A549 (cell line): ENCODE data around the gene TNS3. TPM values are rescaled to one million over a fixed set of nuclear protein-coding genes. Genes with fewer than 3 reads are reported as not detected.

Experiments
- ATAC-seq, 2 experiments: fragments of 200-7000 bp in 1 of 2; fragments of >200 bp in 1 of 2; cut with Nextera tagmentation in 1 of 2; cut with Tn5 transposase in 1 of 2; 3 replicates each; pipeline versions ENCODE4 v1.8.0 to v1.9.1; 2018 to 2020; ENCODE audit warnings: mild to moderate bottlenecking in 1 of 2, moderate library complexity in 1 of 2
- CTCF ChIA-PET: fragments of 300-600 bp; sonication (Branson Sonifier 250); formaldehyde crosslinking; extraction: SDS; loops from one replicate; lab custom pipeline; 2021; ENCODE audit warnings: antibody characterized with exemption, inconsistent platforms; lab: Yijun Ruan, JAX
- POLR2A ChIA-PET: fragments of 350-600 bp; formaldehyde crosslinking; extraction: SDS; loops from one replicate; lab custom pipeline; 2021; ENCODE audit warnings: antibody characterized with exemption, inconsistent platforms; lab: Yijun Ruan, JAX
- DNase-seq, 2 experiments: peaks; one replicate each; pipeline versions ENCODE4 v3.0.0 to v3.0.0-alpha.2; 2011 to 2016; ENCODE audit warnings: low read depth in 1 of 2, low spot score in 1 of 2
- FAIRE-seq: peaks from 2 replicates; lab custom pipeline; 2011; peaks lifted over from hg19 to GRCh38; lab: Jason Lieb, UNC
- H3K27ac ChIP-seq, 2 experiments: fragments of >200 bp; sonication (Bioruptor Twin); formaldehyde crosslinking; 3 replicates each; pipeline ENCODE4 v1.5.1; 2016 to 2017
- H3K4me1 ChIP-seq: fragments of >200 bp; sonication (Bioruptor Twin); formaldehyde crosslinking; 3 replicates; pipeline ENCODE4 v1.6.1; 2016
- H3K4me2 ChIP-seq: fragments of >200 bp; sonication (Bioruptor Twin); formaldehyde crosslinking; 3 replicates; pipeline ENCODE4 v1.6.1; 2016
- H3K4me3 ChIP-seq: fragments of >200 bp; sonication (Bioruptor Twin); formaldehyde crosslinking; 3 replicates; pipeline ENCODE4 v1.5.1; 2016
- H3K9me3 ChIP-seq: fragments of >200 bp; sonication (Bioruptor Twin); formaldehyde crosslinking; 3 replicates; pipeline ENCODE4 v1.6.1; 2016
- BCL3 ChIP-seq: fragments of >200 bp; sonication (Bioruptor Twin); formaldehyde crosslinking; IDR thresholded peaks from 3 replicates; pipeline ENCODE4 v1.6.1; 2016
- CHD4 ChIP-seq: fragments of 200-600 bp; sonication (generic); IDR thresholded peaks from 2 replicates; pipeline ENCODE4 v1.6.1; 2016; ENCODE audit warnings: antibody characterized with exemption, mild to moderate bottlenecking, borderline replicate concordance
- CTCF ChIP-seq: fragments of >200 bp; sonication (Bioruptor Twin); formaldehyde crosslinking; IDR thresholded peaks from 3 replicates; pipeline ENCODE4 v1.5.1; 2016
- FOSB ChIP-seq: fragments of 250-450 bp; sonication (Bioruptor Pico); IDR thresholded peaks from 2 replicates; pipeline ENCODE4 v1.5.0; 2020; ENCODE audit warnings: mild to moderate bottlenecking, moderate library complexity
- HEYL ChIP-seq: fragments of 250-450 bp; sonication (Bioruptor Pico); IDR thresholded peaks from 2 replicates; pipeline ENCODE4 v1.8.0; 2021; ENCODE audit warnings: mild to moderate bottlenecking, moderate library complexity
- HMGXB4 ChIP-seq: fragments of 250-450 bp; sonication (Bioruptor Pico); IDR thresholded peaks from 2 replicates; pipeline ENCODE4 v1.5.0; 2021; ENCODE audit warnings: mild to moderate bottlenecking, moderate library complexity, borderline replicate concordance
- HOXB5 ChIP-seq: fragments of 250-450 bp; sonication (Bioruptor Pico); IDR thresholded peaks from 2 replicates; pipeline ENCODE4 v1.5.0; 2020; ENCODE audit warnings: mild to moderate bottlenecking, moderate library complexity
- MAX ChIP-seq: IDR thresholded peaks from 2 replicates; pipeline ENCODE4 v1.6.1; 2012
- MYC ChIP-seq: IDR thresholded peaks from 2 replicates; pipeline ENCODE4 v1.6.1; 2012; ENCODE audit warnings: mild to moderate bottlenecking, inconsistent platforms, low read length, improper control_type of control experiment, borderline replicate concordance
- NR3C1 ChIP-seq: fragments of >200 bp; sonication (Bioruptor Twin); formaldehyde crosslinking; IDR thresholded peaks from 3 replicates; pipeline ENCODE4 v1.6.1; 2017
- PBX3 ChIP-seq: IDR thresholded peaks from 2 replicates; pipeline ENCODE4 v1.6.1; 2012
- PHF8 ChIP-seq: fragments of 200-600 bp; sonication (generic); IDR thresholded peaks from 2 replicates; pipeline ENCODE4 v1.6.1; 2016; ENCODE audit warnings: low read depth, mild to moderate bottlenecking, antibody characterized with exemption, moderate library complexity, borderline replicate concordance
- POLR2A ChIP-seq: IDR thresholded peaks from 2 replicates; pipeline ENCODE4 v1.6.1; 2012; ENCODE audit warnings: mild to moderate bottlenecking, low read length
- REST ChIP-seq: fragments of 200-600 bp; sonication (generic); IDR thresholded peaks from 2 replicates; pipeline ENCODE4 v1.6.1; 2016; ENCODE audit warnings: antibody characterized with exemption, mild to moderate bottlenecking, moderate library complexity
- SMC3 ChIP-seq: fragments of >200 bp; sonication (Bioruptor Twin); formaldehyde crosslinking; IDR thresholded peaks from 3 replicates; pipeline ENCODE4 v1.6.1; 2018; ENCODE audit warnings: inconsistent platforms
- TP53 ChIP-seq: fragments of 250-450 bp; sonication (Bioruptor Pico); IDR thresholded peaks from 2 replicates; pipeline ENCODE4 v1.5.0; 2021; ENCODE audit warnings: mild to moderate bottlenecking, moderate library complexity
- ZFP36 ChIP-seq: fragments of 450-650 bp; IDR thresholded peaks from 2 replicates; pipeline ENCODE4 v1.6.1; 2014; ENCODE audit warnings: borderline replicate concordance; ENCODE audit not compliant: partially characterized antibody
- WGBS: methylation state at CpG from one replicate; pipeline ENCODE4 v1.1.6; 2017; ENCODE audit errors: missing lambda C conversion rate; 5-methylcytosine and 5-hydroxymethylcytosine counted together
- polyA plus RNA-seq, 4 experiments: library from polyadenylated mRNA; depleted of rRNA in 3 of 4; stranded (reverse); fragments of >200 nt; fragmentation: RNase III in 1 of 4; extraction: RNeasy Plus Mini Kit Qiagen cat#74134 plus additional on column Dnase treatment in 1 of 4; gene quantifications; 2 replicates in 3 of 4; 3 replicates in 1 of 4; pipeline ENCODE4 v1.2.3, GENCODE V29; 2011 to 2017

TNS3 gene
- polyA plus RNA-seq, 2 of the 4 experiments (the other 2 are of a cell fraction), result 107 to 134 TPM

- ATAC-seq, result no peak
- no peak for FAIRE-seq
- Histone ChIP-seq H3K27ac (no peak overlapping the region), H3K4me1 (peaks cover 7% of the 10 kb centered on the region; the same call in 2 of the 3 replicates), H3K4me2 (no peak overlapping the region), H3K4me3 (no peak overlapping the region), H3K9me3 (no peaks in the 10 kb centered on the region)
- TF ChIP-seq HEYL (no peak), PHF8 (no peak), CTCF (no peak), SMC3 (no peak), ZFP36 (no peak), MYC (no peak), FOSB (CRISPR knock-in tag) (no peak), HOXB5 (CRISPR knock-in tag) (no peak), POLR2A (no peak), TP53 (CRISPR knock-in tag) (no peak), BCL3 (no peak), HMGXB4 (CRISPR knock-in tag) (no peak), PBX3 (no peak), CHD4 (no peak), MAX (no peak), NR3C1 (no peak), REST (no peak)
- 94% methylated on average over 8 of the region's 8 CpGs for WGBS
- POLR2A ChIA-PET, result no interaction called here
- DNase-seq, result no peak
- CTCF ChIA-PET, result interaction anchor here (0.9 to 1.0 kb wide), 3 partner anchors 11 to 33 kb away, joined by 3 to 5 read pairs (median 5); no protein-coding TSS in a partner anchor
Measured at GRCh38 chr7:47299496-47299895, 282.4 kb downstream of the TNS3 start.
